HCT116 (cell line): ENCODE data around the gene SRP9. TPM values are rescaled to one million over a fixed set of nuclear protein-coding genes. Genes with fewer than 3 reads are reported as not detected.

Experiments
- ATAC-seq: fragments of 200-7000 bp; cut with Tn5 transposase; 2 replicates; pipeline ENCODE4 v1.9.1; 2020; ENCODE audit warnings: mild to moderate bottlenecking, moderate library complexity
- BruUV-seq: library from RNA; stranded (reverse); fragments of 400-500 nt; replicated peaks from 2 replicates; lab custom pipeline; 2021; lab: Mats Ljungman, UMichigan
- CTCF ChIA-PET: fragments of 300-600 bp; sonication (Branson Sonifier 250); formaldehyde crosslinking; loops from one replicate; lab custom pipeline; 2021; ENCODE audit warnings: antibody characterized with exemption; lab: Charles Lee
- POLR2A ChIA-PET: fragments of 300-600, 350-600 bp; sonication (Branson Sonifier 250); formaldehyde crosslinking; loops from one replicate; lab custom pipeline; 2021; ENCODE audit warnings: antibody characterized with exemption; lab: Charles Lee
- RAD21 ChIA-PET, 2 experiments: fragments of 300-600 bp; sonication (Branson Sonifier 250); formaldehyde crosslinking; loops; one replicate each; lab custom pipeline; 2023; ENCODE audit warnings: low total read pairs in 2 of 2; ENCODE audit not compliant: uncharacterized antibody in 2 of 2, unreplicated experiment in 2 of 2, low non-redundant PET in 1 of 2; lab: Charles Lee
- DNase-seq: peaks from one replicate; pipeline ENCODE4 v3.0.0-alpha.2; 2010; ENCODE audit warnings: low read depth, low spot score
- H2AFZ ChIP-seq: fragments of 200-600 bp; shearing (Covaris generic), sonication (generic); 2 replicates; pipeline ENCODE4 v1.6.1; 2017; ENCODE audit warnings: low read depth, mixed run types, mixed read lengths, antibody characterized with exemption, low read length; ENCODE audit not compliant: poor library complexity, severe bottlenecking
- H3K27ac ChIP-seq: 2 replicates; pipeline ENCODE4 v1.5.1; 2012; ENCODE audit warnings: low read depth, low read length
- H3K27me3 ChIP-seq: fragments of 200-600 bp; sonication (generic); 2 replicates; pipeline ENCODE4 v1.6.1; 2016; ENCODE audit warnings: mixed run types, low read length, mixed read lengths; ENCODE audit not compliant: insufficient read depth
- H3K36me3 ChIP-seq, 2 experiments: fragments of 200-500 bp in 1 of 2; fragments of 200-600 bp in 1 of 2; sonication (Bioruptor generic) in 1 of 2; sonication (generic) in 1 of 2; 2 replicates each; pipeline versions ENCODE4 v1.5.1 to v1.6.1; 2014 to 2016; ENCODE audit warnings: low read length in 2 of 2, inconsistent platforms in 1 of 2, mixed read lengths in 1 of 2, mixed run types in 1 of 2; ENCODE audit not compliant: insufficient read depth in 2 of 2, control insufficient read depth in 1 of 2
- H3K4me1 ChIP-seq, 2 experiments: fragments of 200-600 bp in 1 of 2; sonication (generic) in 1 of 2; 2 replicates each; pipeline versions ENCODE4 v1.5.1 to v1.6.1; 2012 to 2017; ENCODE audit warnings: low read length in 2 of 2, inconsistent platforms in 1 of 2, mild to moderate bottlenecking in 1 of 2, mixed read lengths in 1 of 2, mixed run types in 1 of 2, moderate library complexity in 1 of 2; ENCODE audit not compliant: insufficient read depth in 2 of 2, control insufficient read depth in 1 of 2
- H3K4me2 ChIP-seq: fragments of 200-600 bp; sonication (generic); 2 replicates; pipeline ENCODE4 v1.6.1; 2017; ENCODE audit warnings: mixed run types, low read length, mixed read lengths
- H3K4me3 ChIP-seq, 2 experiments: fragments of 200-600 bp in 1 of 2; sonication (generic) in 1 of 2; replicated peaks in 1 of 2; 2 replicates each; pipeline ENCODE4 v1.5.1; 2011 to 2016; ENCODE audit warnings: low read length in 2 of 2, control low read depth in 1 of 2, low read depth in 1 of 2, mild to moderate bottlenecking in 1 of 2, mixed read lengths in 1 of 2, mixed run types in 1 of 2
- H3K79me2 ChIP-seq: fragments of 200-600 bp; sonication (generic); 2 replicates; pipeline ENCODE4 v1.6.1; 2017; ENCODE audit warnings: mild to moderate bottlenecking, mixed run types, low read length, moderate library complexity, mixed read lengths; ENCODE audit not compliant: insufficient read depth
- H3K9ac ChIP-seq: fragments of 200-600 bp; sonication (generic); 2 replicates; pipeline ENCODE4 v1.6.1; 2016; ENCODE audit warnings: low read length, mixed read lengths
- H3K9me2 ChIP-seq: fragments of 200-600 bp; sonication (generic), shearing (Covaris generic); 2 replicates; pipeline ENCODE4 v1.6.1; 2017; ENCODE audit warnings: mixed run types, mild to moderate bottlenecking, moderate library complexity; ENCODE audit not compliant: insufficient read depth
- H3K9me3 ChIP-seq, 2 experiments: fragments of 200-500 bp in 1 of 2; fragments of 200-600 bp in 1 of 2; sonication (Bioruptor generic) in 1 of 2; sonication (generic) in 1 of 2; 2 replicates each; pipeline ENCODE4 v1.6.1; 2014 to 2017; ENCODE audit warnings: low read length in 2 of 2, mixed read lengths in 2 of 2, inconsistent platforms in 1 of 2, low read depth in 1 of 2, mild to moderate bottlenecking in 1 of 2, mixed run types in 1 of 2, moderate library complexity in 1 of 2; ENCODE audit not compliant: control insufficient read depth in 1 of 2, insufficient read depth in 1 of 2
- H4K20me1 ChIP-seq: fragments of 200-600 bp; sonication (generic), shearing (Covaris generic); 2 replicates; pipeline ENCODE4 v1.6.1; 2017; ENCODE audit warnings: mixed run types, mild to moderate bottlenecking, moderate library complexity; ENCODE audit not compliant: insufficient read depth
- EGR1 ChIP-seq: IDR thresholded peaks from 2 replicates; pipeline ENCODE4 v1.6.1; 2012; ENCODE audit warnings: low read depth
- EZH2 ChIP-seq: fragments of 200-600 bp; sonication (generic); IDR thresholded peaks from 2 replicates; pipeline ENCODE4 v1.6.1; 2017; ENCODE audit warnings: antibody characterized with exemption, mixed run types
- JUND ChIP-seq: IDR thresholded peaks from 2 replicates; pipeline ENCODE4 v1.6.1; 2012
- MAX ChIP-seq: IDR thresholded peaks from 2 replicates; pipeline ENCODE4 v1.6.1; 2012
- POLR2A ChIP-seq: IDR thresholded peaks from 2 replicates; pipeline ENCODE4 v1.7.0; 2011; ENCODE audit warnings: borderline replicate concordance; ENCODE audit not compliant: insufficient read depth, insufficient read length; ENCODE audit errors: extremely low read depth
- YY1 ChIP-seq: IDR thresholded peaks from 2 replicates; pipeline ENCODE4 v1.6.1; 2011; ENCODE audit warnings: low read length, low read depth, moderate library complexity, mild to moderate bottlenecking; ENCODE audit not compliant: insufficient replicate concordance; ENCODE audit errors: extremely low read depth
- ZBTB33 ChIP-seq: IDR thresholded peaks from 2 replicates; pipeline ENCODE4 v1.6.1; 2011; ENCODE audit warnings: mild to moderate bottlenecking, low read length, moderate library complexity; ENCODE audit not compliant: insufficient replicate concordance; ENCODE audit errors: extremely low read depth
- intact Hi-C: fragments of 100-400 bp; cut with micrococcal nuclease; formaldehyde crosslinking; loops from 2 replicates; pipeline ENCODE4 v1.10.0; 2022
- total RNA-seq: library from RNA; stranded (reverse); gene quantifications from one replicate; pipeline ENCODE4 v1.2.1, GENCODE V29; 2021; ENCODE audit not compliant: unreplicated experiment
- TF ChIP-seq, protein P1 (sequence below): IDR thresholded peaks from 2 replicates; pipeline ENCODE4 v1.6.1; 2012; ENCODE audit warnings: low read depth

Gene SRP9
- total RNA-seq, 1 experiment from 2014 or later: 220 TPM

DNA sequence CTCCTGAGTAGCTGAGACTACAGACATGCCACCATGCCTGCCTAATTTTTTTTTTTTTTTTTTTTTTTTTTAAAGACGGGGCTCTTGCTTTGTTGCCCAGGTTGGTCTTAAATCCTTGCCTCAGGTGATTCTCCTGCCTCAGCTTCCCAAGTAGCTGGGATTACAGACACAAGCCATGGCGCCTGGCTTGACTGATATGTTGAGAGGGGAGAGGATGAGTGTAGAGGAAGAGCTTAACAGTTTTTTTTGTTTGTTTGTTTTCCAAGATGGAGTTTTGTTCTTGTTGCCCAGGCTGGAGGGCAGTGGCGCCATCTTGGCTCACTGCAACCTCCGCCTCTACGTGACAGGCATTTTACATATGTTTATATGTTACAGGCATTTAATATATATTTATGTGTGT lies 2.5 kb downstream of the SRP9 start:
- Histone ChIP-seq H3K27me3 (no peaks in the 10 kb centered on the region), H3K4me2 (no peak overlapping the region), H3K9ac (no peak overlapping the region), H3K36me3 (peaks cover 18 to 23% of the 10 kb centered on the region in 2 experiments), H2AFZ (no peak overlapping the region), H3K9me3 (no peaks in the 10 kb centered on the region), H4K20me1 (peaks cover 17% of the 10 kb centered on the region)
- intact Hi-C loops: no loop called here
- BruUV-seq: no TSS peak
- TF ChIP-seq MAX: no peak
- no peak for TF ChIP-seq EZH2
- TF ChIP-seq ZBTB33: no peak
- no peak for TF ChIP-seq POLR2A
- no peak for TF ChIP-seq JUND
- TF ChIP-seq YY1: no peak
- TF ChIP-seq, protein P1, sequence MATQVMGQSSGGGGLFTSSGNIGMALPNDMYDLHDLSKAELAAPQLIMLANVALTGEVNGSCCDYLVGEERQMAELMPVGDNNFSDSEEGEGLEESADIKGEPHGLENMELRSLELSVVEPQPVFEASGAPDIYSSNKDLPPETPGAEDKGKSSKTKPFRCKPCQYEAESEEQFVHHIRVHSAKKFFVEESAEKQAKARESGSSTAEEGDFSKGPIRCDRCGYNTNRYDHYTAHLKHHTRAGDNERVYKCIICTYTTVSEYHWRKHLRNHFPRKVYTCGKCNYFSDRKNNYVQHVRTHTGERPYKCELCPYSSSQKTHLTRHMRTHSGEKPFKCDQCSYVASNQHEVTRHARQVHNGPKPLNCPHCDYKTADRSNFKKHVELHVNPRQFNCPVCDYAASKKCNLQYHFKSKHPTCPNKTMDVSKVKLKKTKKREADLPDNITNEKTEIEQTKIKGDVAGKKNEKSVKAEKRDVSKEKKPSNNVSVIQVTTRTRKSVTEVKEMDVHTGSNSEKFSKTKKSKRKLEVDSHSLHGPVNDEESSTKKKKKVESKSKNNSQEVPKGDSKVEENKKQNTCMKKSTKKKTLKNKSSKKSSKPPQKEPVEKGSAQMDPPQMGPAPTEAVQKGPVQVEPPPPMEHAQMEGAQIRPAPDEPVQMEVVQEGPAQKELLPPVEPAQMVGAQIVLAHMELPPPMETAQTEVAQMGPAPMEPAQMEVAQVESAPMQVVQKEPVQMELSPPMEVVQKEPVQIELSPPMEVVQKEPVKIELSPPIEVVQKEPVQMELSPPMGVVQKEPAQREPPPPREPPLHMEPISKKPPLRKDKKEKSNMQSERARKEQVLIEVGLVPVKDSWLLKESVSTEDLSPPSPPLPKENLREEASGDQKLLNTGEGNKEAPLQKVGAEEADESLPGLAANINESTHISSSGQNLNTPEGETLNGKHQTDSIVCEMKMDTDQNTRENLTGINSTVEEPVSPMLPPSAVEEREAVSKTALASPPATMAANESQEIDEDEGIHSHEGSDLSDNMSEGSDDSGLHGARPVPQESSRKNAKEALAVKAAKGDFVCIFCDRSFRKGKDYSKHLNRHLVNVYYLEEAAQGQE: no peak
- TF ChIP-seq EGR1: no peak
- TF ChIP-seq, all 23 proteins: peak for 0
- Histone ChIP-seq H3K4me1 (peaks cover 8 to 15% of the 10 kb centered on the region in 2 experiments; a peak in 3 of 4 replicates), H3K27ac (no peak overlapping the region), H3K79me2 (peaks cover 75% of the 10 kb centered on the region), H3K9me2 (no peaks in the 10 kb centered on the region), H3K4me3 (no peak overlapping the region)
- ChIA-PET CTCF (no interaction called here), POLR2A (interaction anchor here (1.1 kb wide), 1 partner anchor 105 kb away, joined by 3 read pairs; no protein-coding TSS in a partner anchor), RAD21 (no interaction called here)
- ATAC-seq (no peak), DNase-seq (no peak)
